Gastroesophageal sphincter (tissue), 4 donors: ENCODE measurements around the gene GOLGA5. TPM values are rescaled to one million over a fixed set of nuclear protein-coding genes. Genes with fewer than 3 reads are reported as not detected.
"Not testable (repeated sequence)": the region's sequence is repeated elsewhere in the genome, so short reads cannot be mapped to it uniquely, and the experiment has no call there.

Experiments
- ATAC-seq: fragments of 150-250 bp; one replicate; pipeline ENCODE4 v1.9.1; 2016; ENCODE audit warnings: mild to moderate bottlenecking, moderate library complexity
- H3K27ac ChIP-seq, 4 donors: fragments of 200-600 bp; sonication (generic) in 3 of 4; 1 replicate in 3 of 4; 2 replicates in 1 of 4; pipeline ENCODE4 v1.5.1; 2016 to 2019
- H3K27me3 ChIP-seq: fragments of 200-600 bp; sonication (generic); one replicate; pipeline ENCODE4 v1.5.1; 2019
- H3K36me3 ChIP-seq, 2 donors: fragments of 200-600 bp; sonication (generic); one replicate each; pipeline ENCODE4 v1.5.1; 2019; ENCODE audit warnings: control low read depth in 1 of 2
- H3K4me1 ChIP-seq, 3 donors: fragments of 200-600 bp; sonication (generic); 1 replicate in 2 of 3; 2 replicates in 1 of 3; pipeline ENCODE4 v1.5.1; 2016 to 2019; ENCODE audit warnings: control low read depth in 2 of 3
- H3K4me3 ChIP-seq, 2 donors: fragments of 200-600 bp; sonication (generic); one replicate each; pipeline ENCODE4 v1.5.1; 2019; ENCODE audit warnings: mild to moderate bottlenecking in 1 of 2, moderate library complexity in 1 of 2
- H3K9me3 ChIP-seq, 3 donors: fragments of 200-600 bp; sonication (generic); one replicate each; pipeline ENCODE4 v1.5.1; 2017 to 2019; ENCODE audit warnings: control low read depth in 2 of 3
- EP300 ChIP-seq: sonication (generic); formaldehyde crosslinking; IDR thresholded peaks from one replicate; pipeline ENCODE4 v1.6.1; 2017; ENCODE audit warnings: antibody characterized with exemption, mild to moderate bottlenecking
- POLR2A ChIP-seq, 2 donors: fragments of 450-650 bp; IDR thresholded peaks; one replicate each; pipeline ENCODE4 v1.6.1; 2017; ENCODE audit warnings: antibody characterized with exemption in 2 of 2, mild to moderate bottlenecking in 2 of 2, moderate library complexity in 1 of 2
- POLR2AphosphoS5 ChIP-seq: sonication (generic); formaldehyde crosslinking; IDR thresholded peaks from one replicate; pipeline ENCODE4 v1.6.1; 2017; ENCODE audit warnings: antibody characterized with exemption
- WGBS, 2 donors: methylation state at CpG; one replicate each; pipeline ENCODE4 v1.1.5; 2018; ENCODE audit warnings: low coverage in 1 of 2; 5-methylcytosine and 5-hydroxymethylcytosine counted together
- total RNA-seq, 4 donors: library from RNA; depleted of rRNA; stranded (reverse); fragments of >200 nt; gene quantifications; one replicate each; pipeline ENCODE4 v1.1.0, GENCODE V29; 2016
- TF ChIP-seq, protein P1 (sequence below), 4 experiments: fragments of 200-600 bp in 2 of 4; fragments of 450-650 bp in 2 of 4; sonication (generic) in 1 of 4; IDR thresholded peaks; one replicate each; pipeline ENCODE4 v1.5.1; 2017 to 2019; ENCODE audit warnings: antibody characterized with exemption in 4 of 4, mild to moderate bottlenecking in 2 of 4, moderate library complexity in 2 of 4

The GOLGA5 gene
- total RNA-seq, 4 donors from 2014 or later, result 27.6 to 41.7 (median 36.7) TPM

GRCh38 chr14:92770484-92770883 is 23.6 kb upstream of the GOLGA5 start:
- TF ChIP-seq POLR2AphosphoS5 (no peak), EP300 (no peak), POLR2A (IDR thresholded peaks at IDR 0.05) (no peak)
- TF ChIP-seq, protein P1, sequence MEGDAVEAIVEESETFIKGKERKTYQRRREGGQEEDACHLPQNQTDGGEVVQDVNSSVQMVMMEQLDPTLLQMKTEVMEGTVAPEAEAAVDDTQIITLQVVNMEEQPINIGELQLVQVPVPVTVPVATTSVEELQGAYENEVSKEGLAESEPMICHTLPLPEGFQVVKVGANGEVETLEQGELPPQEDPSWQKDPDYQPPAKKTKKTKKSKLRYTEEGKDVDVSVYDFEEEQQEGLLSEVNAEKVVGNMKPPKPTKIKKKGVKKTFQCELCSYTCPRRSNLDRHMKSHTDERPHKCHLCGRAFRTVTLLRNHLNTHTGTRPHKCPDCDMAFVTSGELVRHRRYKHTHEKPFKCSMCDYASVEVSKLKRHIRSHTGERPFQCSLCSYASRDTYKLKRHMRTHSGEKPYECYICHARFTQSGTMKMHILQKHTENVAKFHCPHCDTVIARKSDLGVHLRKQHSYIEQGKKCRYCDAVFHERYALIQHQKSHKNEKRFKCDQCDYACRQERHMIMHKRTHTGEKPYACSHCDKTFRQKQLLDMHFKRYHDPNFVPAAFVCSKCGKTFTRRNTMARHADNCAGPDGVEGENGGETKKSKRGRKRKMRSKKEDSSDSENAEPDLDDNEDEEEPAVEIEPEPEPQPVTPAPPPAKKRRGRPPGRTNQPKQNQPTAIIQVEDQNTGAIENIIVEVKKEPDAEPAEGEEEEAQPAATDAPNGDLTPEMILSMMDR (IDR thresholded peaks at IDR 0.05), result no peak
- no peaks in the 10 kb centered on the region for H3K4me1 ChIP-seq
- no peak overlapping the region for H3K27ac ChIP-seq
- no peaks in the 10 kb centered on the region for H3K9me3 ChIP-seq
- ATAC-seq, result no peak
- no peak overlapping the region for H3K4me3 ChIP-seq
- 67 to 96% methylated on average over 2 of the region's 2 CpGs for WGBS, 2 donors
- H3K27me3 ChIP-seq, result no peaks in the 10 kb centered on the region
- no peaks in the 10 kb centered on the region for H3K36me3 ChIP-seq

- Histone ChIP-seq H3K27ac (no peak overlapping the region), H3K27me3 (no peaks in the 10 kb centered on the region), H3K4me1 (no peaks in the 10 kb centered on the region), H3K9me3 (no peaks in the 10 kb centered on the region), H3K4me3 (no peak overlapping the region), H3K36me3 (no peaks in the 10 kb centered on the region)
- TF ChIP-seq EP300, result no peak
- ATAC-seq, result no peak
- 58 to 81% methylated on average over 4 to 8 of the region's 8 CpGs for WGBS, 2 donors
Measured at GRCh38 chr14:92774572-92774971, 19.5 kb upstream of the GOLGA5 start.

GRCh38 chr14:92775292-92775691 is 18.8 kb upstream of the GOLGA5 start:
- H3K4me3 ChIP-seq, H3K36me3 ChIP-seq, H3K4me1 ChIP-seq, H3K9me3 ChIP-seq, H3K27me3 ChIP-seq, H3K27ac ChIP-seq: not testable (repeated sequence)
- 42% methylated on average over 1 of the region's 2 CpGs; no CpG with 5 or more reads in 1 of the 2 donors for WGBS, 2 donors
- peak; percentile 58 for ATAC-seq

- not testable (repeated sequence) for H3K27ac ChIP-seq, H3K9me3 ChIP-seq, ATAC-seq, H3K4me1 ChIP-seq, H3K27me3 ChIP-seq, H3K36me3 ChIP-seq, H3K4me3 ChIP-seq
- WGBS, 2 donors, result 86 to 89% methylated on average over 1 of the region's 3 CpGs
Measured at GRCh38 chr14:92778868-92779565, 15.1 kb upstream of the GOLGA5 start.

DNA sequence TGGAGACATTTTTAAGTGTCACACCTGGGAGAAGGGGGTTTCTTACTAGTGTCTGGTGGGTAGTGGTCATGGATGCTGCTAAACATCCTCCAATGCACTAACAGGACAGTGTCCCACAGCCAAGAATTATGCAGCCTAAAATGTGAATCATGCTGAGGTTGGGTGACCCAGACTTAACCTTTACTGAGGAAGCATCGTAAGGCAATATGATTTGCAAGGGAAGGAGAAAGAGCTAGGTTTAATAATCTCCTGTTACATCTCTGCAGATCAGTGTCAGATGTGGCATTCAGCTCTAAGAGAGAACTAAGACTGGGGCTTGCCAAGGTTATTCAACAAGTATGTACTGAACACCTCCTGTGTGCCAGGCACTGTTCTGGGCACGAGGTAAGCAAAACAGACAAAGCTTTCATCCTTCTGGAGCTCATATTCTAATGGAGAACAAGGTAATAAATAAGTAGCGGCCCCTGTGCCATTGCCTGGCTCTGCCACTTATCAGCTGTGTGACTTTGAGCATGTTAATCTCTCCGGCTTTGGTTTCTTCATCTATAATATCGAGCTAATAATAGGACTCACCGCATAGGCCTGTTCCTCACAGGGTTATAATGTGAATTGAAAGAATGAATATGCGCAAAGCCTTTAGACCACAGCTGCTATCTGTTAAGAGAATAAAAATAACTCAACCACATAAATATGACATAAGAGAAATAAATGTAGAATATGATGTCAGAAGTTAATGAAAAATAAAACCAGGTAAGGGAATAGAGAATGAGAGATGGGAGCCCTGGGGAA is 13.5 kb upstream of the GOLGA5 start:
- H3K27ac ChIP-seq, result no peak overlapping the region
- no peaks in the 10 kb centered on the region for H3K36me3 ChIP-seq
- no peaks in the 10 kb centered on the region for H3K9me3 ChIP-seq
- H3K4me1 ChIP-seq, result no peaks in the 10 kb centered on the region
- TF ChIP-seq EP300, result no peak
- TF ChIP-seq, protein P1 (IDR thresholded peaks at IDR 0.05), result no peak
- no peak for TF ChIP-seq POLR2A (IDR thresholded peaks at IDR 0.05)
- TF ChIP-seq POLR2AphosphoS5, result no peak
- H3K27me3 ChIP-seq, result no peaks in the 10 kb centered on the region
- ATAC-seq, result no peak
- H3K4me3 ChIP-seq, result no peak overlapping the region
- WGBS, 2 donors, result 68 to 73% methylated on average over 7 of the region's 7 CpGs

- TF ChIP-seq, protein P1 (IDR thresholded peaks at IDR 0.05), result no peak
- no peak for TF ChIP-seq POLR2A (IDR thresholded peaks at IDR 0.05)
- TF ChIP-seq POLR2AphosphoS5, result no peak
- TF ChIP-seq EP300, result no peak
- H3K36me3 ChIP-seq, result no peaks in the 10 kb centered on the region
- no peak overlapping the region for H3K27ac ChIP-seq
- no peak for ATAC-seq
- no peak overlapping the region for H3K4me3 ChIP-seq
- WGBS, 2 donors, result 82% methylated on average over 2 of the region's 3 CpGs; no CpG with 5 or more reads in 1 of the 2 donors
- H3K9me3 ChIP-seq, result no peaks in the 10 kb centered on the region
- H3K4me1 ChIP-seq, result no peaks in the 10 kb centered on the region
- no peaks in the 10 kb centered on the region for H3K27me3 ChIP-seq
Measured at GRCh38 chr14:92781350-92781749, 12.8 kb upstream of the GOLGA5 start.
